Right atrium auricular region (tissue), 2 donors: Measurements from ENCODE around the gene PHTF1. TPM values are rescaled to one million over a fixed set of nuclear protein-coding genes. Genes with fewer than 3 reads are reported as not detected.

Experiments
- DNase-seq: peaks from one replicate; pipeline ENCODE4 v3.0.0-alpha.2; 2019; ENCODE audit warnings: low spot score
- H3K27ac ChIP-seq, 2 donors: fragments of 200-600 bp; sonication (generic); 1 replicate in 1 of 2; 2 replicates in 1 of 2; pipeline ENCODE4 v1.5.1; 2016 to 2019
- H3K27me3 ChIP-seq, 2 donors: fragments of 200-600 bp; sonication (generic); one replicate each; pipeline versions ENCODE4 v1.5.1 to v1.6.0; 2017 to 2019
- H3K36me3 ChIP-seq: fragments of 200-600 bp; sonication (generic); one replicate; pipeline ENCODE4 v1.5.1; 2016
- H3K4me1 ChIP-seq, 2 donors: fragments of 200-600 bp; sonication (generic); one replicate each; pipeline versions ENCODE4 v1.5.1 to v1.6.0; 2017 to 2019
- H3K4me3 ChIP-seq, 2 donors: fragments of 200-600 bp; sonication (generic); 1 replicate in 1 of 2; 2 replicates in 1 of 2; pipeline ENCODE4 v1.5.1; 2017 to 2019; ENCODE audit warnings: mild to moderate bottlenecking in 1 of 2, moderate library complexity in 1 of 2
- H3K9me3 ChIP-seq, 2 donors: fragments of 200-600 bp; sonication (generic); one replicate each; pipeline ENCODE4 v1.5.1; 2019
- CTCF ChIP-seq, 2 donors: fragments of 200-600 bp; sonication (generic); IDR thresholded peaks; one replicate each; pipeline ENCODE4 v1.5.1; 2019; ENCODE audit warnings: antibody characterized with exemption in 2 of 2
- total RNA-seq, 2 donors: library from RNA; depleted of rRNA; stranded (reverse); fragments of >200 nt; gene quantifications; one replicate each; pipeline ENCODE4 v1.1.0, GENCODE V29; 2016

The PHTF1 gene
- total RNA-seq, 2 donors from 2014 or later = 8.6 to 12.4 TPM

- DNase-seq = no peak
- Histone ChIP-seq H3K4me3 (no peak overlapping the region), H3K27me3 (no peaks in the 10 kb centered on the region), H3K4me1 (no peaks in the 10 kb centered on the region), H3K36me3 (peaks cover 8% of the 10 kb centered on the region), H3K27ac (no peak overlapping the region), H3K9me3 (no peaks in the 10 kb centered on the region)
- TF ChIP-seq CTCF (IDR thresholded peaks at IDR 0.05) = no peak
Measured at GRCh38 chr1:113676524-113676923, 82.8 kb downstream of the PHTF1 start.

- Histone ChIP-seq H3K4me1 (no peaks in the 10 kb centered on the region), H3K9me3 (no peaks in the 10 kb centered on the region), H3K27ac (no peak overlapping the region), H3K27me3 (no peaks in the 10 kb centered on the region), H3K36me3 (peaks cover 8% of the 10 kb centered on the region), H3K4me3 (no peak overlapping the region)
- no peak for DNase-seq
- TF ChIP-seq CTCF (IDR thresholded peaks at IDR 0.05) = no peak
Measured at GRCh38 chr1:113675302-113675701, 84.0 kb downstream of the PHTF1 start.

- no peaks in the 10 kb centered on the region for H3K4me1 ChIP-seq
- no peak for TF ChIP-seq CTCF (IDR thresholded peaks at IDR 0.05)
- H3K27ac ChIP-seq = no peak overlapping the region
- no peaks in the 10 kb centered on the region for H3K9me3 ChIP-seq
- H3K36me3 ChIP-seq = peaks cover 8% of the 10 kb centered on the region
- DNase-seq = no peak
- no peaks in the 10 kb centered on the region for H3K27me3 ChIP-seq
- no peak overlapping the region for H3K4me3 ChIP-seq
Measured at GRCh38 chr1:113674591-113674990, 84.7 kb downstream of the PHTF1 start.

GRCh38 chr1:113672491-113672890 lies 86.8 kb downstream of the PHTF1 start:
- Histone ChIP-seq H3K4me3 (no peak overlapping the region), H3K36me3 (peaks cover 8% of the 10 kb centered on the region), H3K9me3 (no peaks in the 10 kb centered on the region), H3K27me3 (no peaks in the 10 kb centered on the region), H3K4me1 (no peaks in the 10 kb centered on the region), H3K27ac (no peak overlapping the region)
- no peak for TF ChIP-seq CTCF (IDR thresholded peaks at IDR 0.05)
- DNase-seq = no peak

GRCh38 chr1:113670650-113671049 lies 88.6 kb downstream of the PHTF1 start:
- Histone ChIP-seq H3K27me3 (no peaks in the 10 kb centered on the region), H3K4me3 (no peak overlapping the region), H3K36me3 (peaks cover 8% of the 10 kb centered on the region), H3K9me3 (no peaks in the 10 kb centered on the region), H3K27ac (no peak overlapping the region), H3K4me1 (no peaks in the 10 kb centered on the region)
- TF ChIP-seq CTCF (IDR thresholded peaks at IDR 0.05) = no peak
- DNase-seq = no peak

- H3K4me1 ChIP-seq = no peaks in the 10 kb centered on the region
- TF ChIP-seq CTCF (IDR thresholded peaks at IDR 0.05) = no peak
- H3K4me3 ChIP-seq = no peak overlapping the region
- no peak for DNase-seq
- H3K27ac ChIP-seq = no peak overlapping the region
- H3K27me3 ChIP-seq = no peaks in the 10 kb centered on the region
- H3K36me3 ChIP-seq = peaks cover 8% of the 10 kb centered on the region
- no peaks in the 10 kb centered on the region for H3K9me3 ChIP-seq
Measured at GRCh38 chr1:113669988-113670387, 89.3 kb downstream of the PHTF1 start.
